Measurements from ENCODE around the gene FES. TPM values are rescaled to one million over a fixed set of nuclear protein-coding genes. Genes with fewer than 3 reads are reported as not detected.

The FES gene
- total RNA-seq, 4 donors from 2014 or later, result 7.0 to 18.3 (median 14.0) TPM

DNA sequence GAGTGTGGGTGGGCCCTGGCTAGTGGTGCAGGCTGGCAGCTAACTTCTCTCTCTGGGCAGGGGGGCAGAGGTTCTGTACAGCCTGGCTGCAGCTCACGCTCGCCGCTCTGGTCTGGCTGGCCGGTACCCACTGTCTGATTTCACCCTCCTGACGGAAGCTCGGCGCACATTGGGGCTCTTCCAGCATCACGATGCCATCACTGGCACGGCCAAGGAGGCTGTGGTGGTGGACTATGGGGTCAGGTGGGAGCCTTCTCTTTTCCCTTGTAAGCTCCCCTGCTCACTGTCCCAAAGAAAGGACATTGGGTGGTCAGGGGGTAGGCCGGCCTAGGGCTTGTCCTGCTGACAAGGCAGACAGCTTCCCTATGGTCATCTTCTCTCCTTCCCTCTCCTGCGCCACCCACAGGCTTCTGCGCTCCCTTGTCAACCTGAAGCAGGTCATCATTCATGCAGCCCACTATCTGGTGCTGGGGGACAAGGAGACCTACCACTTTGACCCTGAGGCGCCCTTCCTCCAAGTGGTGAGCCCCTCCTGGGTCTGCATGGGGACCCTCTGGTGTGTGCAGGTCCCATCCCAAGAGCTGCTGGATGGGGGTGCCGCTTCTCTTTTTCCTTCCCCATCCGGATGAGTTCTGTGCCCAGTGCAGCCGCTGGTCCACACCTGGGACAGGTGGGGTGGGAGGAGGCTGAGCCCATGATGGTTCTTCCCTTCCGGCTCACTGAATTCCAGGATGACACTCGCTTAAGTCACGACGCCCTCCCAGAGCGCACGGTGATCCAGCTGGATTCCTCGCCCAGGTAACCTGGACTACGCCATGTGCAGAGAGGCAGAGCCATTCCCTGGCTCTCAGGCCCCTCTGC is 26.4 kb downstream of the FES start:
- intact Hi-C loops (cut with DNase I; ENCODE audit: low total_unique reads), result no loop called here
- 99% methylated on average over 22 of the region's 24 CpGs; no CpG with 5 or more reads in 1 of the 2 donors for WGBS, 2 donors (ENCODE audit: low coverage in 1 of 2)
- TF ChIP-seq EP300 (IDR thresholded peaks at IDR 0.05; ENCODE audit: low read depth) (no peak), POLR2A (IDR thresholded peaks at IDR 0.05) (no peak), POLR2AphosphoS5 (IDR thresholded peaks at IDR 0.05) (no peak)
- TF ChIP-seq, protein P1, sequence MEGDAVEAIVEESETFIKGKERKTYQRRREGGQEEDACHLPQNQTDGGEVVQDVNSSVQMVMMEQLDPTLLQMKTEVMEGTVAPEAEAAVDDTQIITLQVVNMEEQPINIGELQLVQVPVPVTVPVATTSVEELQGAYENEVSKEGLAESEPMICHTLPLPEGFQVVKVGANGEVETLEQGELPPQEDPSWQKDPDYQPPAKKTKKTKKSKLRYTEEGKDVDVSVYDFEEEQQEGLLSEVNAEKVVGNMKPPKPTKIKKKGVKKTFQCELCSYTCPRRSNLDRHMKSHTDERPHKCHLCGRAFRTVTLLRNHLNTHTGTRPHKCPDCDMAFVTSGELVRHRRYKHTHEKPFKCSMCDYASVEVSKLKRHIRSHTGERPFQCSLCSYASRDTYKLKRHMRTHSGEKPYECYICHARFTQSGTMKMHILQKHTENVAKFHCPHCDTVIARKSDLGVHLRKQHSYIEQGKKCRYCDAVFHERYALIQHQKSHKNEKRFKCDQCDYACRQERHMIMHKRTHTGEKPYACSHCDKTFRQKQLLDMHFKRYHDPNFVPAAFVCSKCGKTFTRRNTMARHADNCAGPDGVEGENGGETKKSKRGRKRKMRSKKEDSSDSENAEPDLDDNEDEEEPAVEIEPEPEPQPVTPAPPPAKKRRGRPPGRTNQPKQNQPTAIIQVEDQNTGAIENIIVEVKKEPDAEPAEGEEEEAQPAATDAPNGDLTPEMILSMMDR (IDR thresholded peaks at IDR 0.05), result no peak
- no peaks in the 10 kb centered on the region for H3K4me1 ChIP-seq
- in situ Hi-C loops (cut with MboI; ENCODE audit: low pct_ligation_motif_present in 1 of 4, low pct_unique_long_range_greater_than_20kb in 1 of 4, low sequenced_read_pairs in 3 of 4), result no loop called here
- no peaks in the 10 kb centered on the region for H3K27me3 ChIP-seq
- H3K27ac ChIP-seq, result no peak overlapping the region
- no peak overlapping the region for H3K4me3 ChIP-seq
- H3K36me3 ChIP-seq, result peaks cover 1 to 69% (median 34%) of the 10 kb centered on the region in 4 donors
- no peak for DNase-seq
- H3K9me3 ChIP-seq, result no peaks in the 10 kb centered on the region

DNA sequence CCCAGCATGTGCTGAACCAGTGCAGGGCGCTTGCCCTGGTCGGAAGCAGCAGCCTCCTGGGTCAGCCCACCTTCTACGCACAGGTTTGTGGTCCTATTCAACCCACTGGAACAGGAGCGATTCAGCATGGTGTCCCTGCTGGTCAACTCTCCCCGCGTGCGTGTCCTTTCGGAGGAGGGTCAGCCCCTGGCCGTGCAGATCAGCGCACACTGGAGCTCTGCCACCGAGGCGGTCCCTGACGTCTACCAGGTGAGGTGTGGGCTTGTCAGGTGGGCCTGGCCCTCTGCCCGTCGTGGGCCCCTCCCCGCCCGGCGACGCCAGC is 27.0 kb downstream of the FES start:
- no peak for TF ChIP-seq EP300 (IDR thresholded peaks at IDR 0.05; ENCODE audit: low read depth)
- TF ChIP-seq POLR2AphosphoS5 (IDR thresholded peaks at IDR 0.05), result no peak
- TF ChIP-seq, protein P1 (IDR thresholded peaks at IDR 0.05), result no peak
- no peak for TF ChIP-seq POLR2A (IDR thresholded peaks at IDR 0.05)

DNA sequence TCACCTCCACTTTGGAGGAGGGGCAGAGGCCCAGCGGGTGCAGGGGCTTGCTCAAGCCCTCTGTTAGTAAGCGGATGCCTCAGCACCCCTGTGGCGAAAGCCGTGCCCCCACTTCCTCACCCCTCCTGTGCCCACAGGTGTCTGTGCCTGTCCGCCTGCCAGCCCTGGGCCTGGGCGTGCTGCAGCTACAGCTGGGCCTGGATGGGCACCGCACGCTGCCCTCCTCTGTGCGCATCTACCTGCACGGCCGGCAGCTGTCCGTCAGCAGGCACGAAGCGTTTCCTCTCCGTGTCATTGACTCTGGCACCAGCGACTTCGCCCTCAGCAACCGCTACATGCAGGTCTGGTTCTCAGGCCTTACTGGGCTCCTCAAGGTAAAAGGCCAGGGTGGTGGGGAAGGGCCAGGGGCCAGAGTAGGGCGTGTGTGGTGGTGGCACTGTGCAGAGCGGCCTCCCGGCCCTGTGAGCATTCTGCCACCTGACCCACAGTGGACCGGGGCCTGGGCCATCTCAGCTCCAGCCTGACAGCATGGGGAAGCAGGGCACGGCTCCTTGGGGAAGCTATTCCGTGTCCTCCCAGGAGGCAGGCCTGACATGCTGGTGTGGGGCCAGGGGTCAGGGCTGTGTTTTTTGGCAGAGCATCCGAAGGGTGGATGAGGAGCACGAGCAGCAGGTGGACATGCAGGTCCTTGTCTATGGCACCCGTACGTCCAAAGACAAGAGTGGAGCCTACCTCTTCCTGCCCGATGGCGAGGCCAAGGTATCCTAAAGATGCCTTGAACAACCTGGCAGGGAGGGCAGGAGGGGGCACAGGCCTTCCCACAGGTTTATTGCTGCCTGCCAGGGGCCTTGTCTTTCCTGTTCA is 27.8 kb downstream of the FES start:
- Histone ChIP-seq H3K4me3 (no peak overlapping the region), H3K4me1 (no peaks in the 10 kb centered on the region), H3K27ac (no peak overlapping the region), H3K36me3 (peaks cover 1 to 70% (median 29%) of the 10 kb centered on the region in 4 donors), H3K27me3 (no peaks in the 10 kb centered on the region), H3K9me3 (no peaks in the 10 kb centered on the region)
- WGBS, 2 donors (ENCODE audit: low coverage in 1 of 2), result 80 to 90% methylated on average over 1 to 29 of the region's 30 CpGs
- in situ Hi-C loops (cut with MboI; ENCODE audit: low pct_ligation_motif_present in 1 of 4, low pct_unique_long_range_greater_than_20kb in 1 of 4, low sequenced_read_pairs in 3 of 4) (no loop called here), intact Hi-C loops (cut with DNase I; ENCODE audit: low total_unique reads) (no loop called here)
- TF ChIP-seq POLR2A (IDR thresholded peaks at IDR 0.05) (no peak), EP300 (IDR thresholded peaks at IDR 0.05; ENCODE audit: low read depth) (no peak), POLR2AphosphoS5 (IDR thresholded peaks at IDR 0.05) (no peak)
- TF ChIP-seq, protein P1 (IDR thresholded peaks at IDR 0.05), result no peak
- no peak for DNase-seq

More for the DNA sequence above, 27.0 kb downstream of the FES start:
- intact Hi-C loops (cut with DNase I; ENCODE audit: low total_unique reads), result no loop called here
- no peak overlapping the region for H3K4me3 ChIP-seq
- no peaks in the 10 kb centered on the region for H3K4me1 ChIP-seq
- peaks cover 1 to 71% (median 33%) of the 10 kb centered on the region in 4 donors for H3K36me3 ChIP-seq
- WGBS, 2 donors (ENCODE audit: low coverage in 1 of 2), result 92% methylated on average over 19 of the region's 19 CpGs; no CpG with 5 or more reads in 1 of the 2 donors
- H3K27ac ChIP-seq, result no peak overlapping the region
- in situ Hi-C loops (cut with MboI; ENCODE audit: low pct_ligation_motif_present in 1 of 4, low pct_unique_long_range_greater_than_20kb in 1 of 4, low sequenced_read_pairs in 3 of 4), result no loop called here
- H3K9me3 ChIP-seq, result no peaks in the 10 kb centered on the region
- no peak for DNase-seq
- no peaks in the 10 kb centered on the region for H3K27me3 ChIP-seq

DNA sequence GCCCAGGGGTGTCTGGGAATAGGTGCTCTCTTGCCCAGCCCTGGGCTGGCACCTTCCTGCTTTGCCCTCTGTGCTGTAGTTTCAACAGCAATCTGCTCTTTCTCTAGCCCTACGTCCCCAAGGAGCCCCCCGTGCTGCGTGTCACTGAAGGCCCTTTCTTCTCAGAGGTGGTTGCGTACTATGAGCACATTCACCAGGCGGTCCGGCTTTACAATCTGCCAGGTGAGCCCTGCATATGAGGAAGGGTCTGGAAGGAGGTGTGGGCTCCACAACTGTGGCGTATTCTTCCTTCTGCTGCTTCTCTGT is 28.4 kb downstream of the FES start:
- no peak overlapping the region for H3K27ac ChIP-seq
- WGBS, 2 donors (ENCODE audit: low coverage in 1 of 2), result 97 to 100% methylated on average over 4 to 7 of the region's 7 CpGs
- no peaks in the 10 kb centered on the region for H3K9me3 ChIP-seq
- no peaks in the 10 kb centered on the region for H3K27me3 ChIP-seq
- no peak for DNase-seq
- H3K4me1 ChIP-seq, result no peaks in the 10 kb centered on the region
- TF ChIP-seq EP300 (IDR thresholded peaks at IDR 0.05; ENCODE audit: low read depth) (no peak), POLR2AphosphoS5 (IDR thresholded peaks at IDR 0.05) (no peak), POLR2A (IDR thresholded peaks at IDR 0.05) (no peak)
- TF ChIP-seq, protein P1 (IDR thresholded peaks at IDR 0.05), result no peak
- H3K36me3 ChIP-seq, result peaks cover under 1 to 67% (median 26%) of the 10 kb centered on the region in 4 donors
- in situ Hi-C loops (cut with MboI; ENCODE audit: low pct_ligation_motif_present in 1 of 4, low pct_unique_long_range_greater_than_20kb in 1 of 4, low sequenced_read_pairs in 3 of 4), result no loop called here
- intact Hi-C loops (cut with DNase I; ENCODE audit: low total_unique reads), result no loop called here
- no peak overlapping the region for H3K4me3 ChIP-seq

Data from transverse colon (tissue), 4 donors.